HG02763 (cell line): ENCODE measurements around the gene IDI1.
"Not testable (repeated sequence)": the region's sequence is repeated elsewhere in the genome, so short reads cannot be mapped to it uniquely, and the experiment has no call there.

Experiments used
- ATAC-seq: cut with Tn5 transposase; IDR thresholded peaks from one replicate; pipeline ENCODE4 v1.9.1; 2021; ENCODE audit warnings: mild to moderate bottlenecking, moderate library complexity; ENCODE audit not compliant: unreplicated experiment

Gene IDI1

GRCh38 chr10:1048732-1049424 lies at the start of gene IDI1:
Gene IDI1, minus strand, starts transcription at chr10:1049119. Its CDS starts 116 bp downstream, at chr10:1049003.
- peak; percentile 75 for ATAC-seq

GRCh38 chr10:1097436-1097835 lies 48.5 kb upstream of the IDI1 start:
- ATAC-seq: no peak

- ATAC-seq: no peak
Measured at GRCh38 chr10:1096287-1096889, 47.5 kb upstream of the IDI1 start.

GRCh38 chr10:1095498-1095897 lies 46.6 kb upstream of the IDI1 start:
- no peak for ATAC-seq

GRCh38 chr10:1094112-1095057 lies 45.5 kb upstream of the IDI1 start:
- ATAC-seq: no peak

- ATAC-seq: no peak
Measured at GRCh38 chr10:1093696-1094095, 44.8 kb upstream of the IDI1 start.

GRCh38 chr10:1090696-1091095 lies 41.8 kb upstream of the IDI1 start:
- ATAC-seq: no peak

GRCh38 chr10:1089017-1089689 lies 40.2 kb upstream of the IDI1 start:
- ATAC-seq: no peak

GRCh38 chr10:1086787-1087186 lies 37.9 kb upstream of the IDI1 start:
- no peak for ATAC-seq

- no peak for ATAC-seq
Measured at GRCh38 chr10:1085258-1085657, 36.3 kb upstream of the IDI1 start.

GRCh38 chr10:1084011-1084950 lies 35.4 kb upstream of the IDI1 start:
- no peak for ATAC-seq

- no peak for ATAC-seq
Measured at GRCh38 chr10:1083581-1083980, 34.7 kb upstream of the IDI1 start.

GRCh38 chr10:1078668-1079067 lies 29.7 kb upstream of the IDI1 start:
- no peak for ATAC-seq

GRCh38 chr10:1074748-1075308 lies 25.9 kb upstream of the IDI1 start:
- no peak for ATAC-seq

- ATAC-seq: no peak
Measured at GRCh38 chr10:1074052-1074747, 25.3 kb upstream of the IDI1 start.

GRCh38 chr10:1070919-1071318 lies 22.0 kb upstream of the IDI1 start:
- no peak for ATAC-seq

- ATAC-seq: no peak
Measured at GRCh38 chr10:1068380-1069361, 19.8 kb upstream of the IDI1 start.

- not testable (repeated sequence) for ATAC-seq
Measured at GRCh38 chr10:1066734-1067133, 17.8 kb upstream of the IDI1 start.
